SK-N-SH treated with all-trans-retinoic acid at 6 μM for 48 hours (cell line): ENCODE data around the gene SYNDIG1.

Experiments used
- ARNTL ChIP-seq: fragments of 450-650 bp; formaldehyde crosslinking; IDR thresholded peaks from 2 replicates; pipeline ENCODE4 v1.5.0; 2020; ENCODE audit warnings: low read depth, mild to moderate bottlenecking, moderate library complexity, borderline replicate concordance
- CREB5 ChIP-seq: fragments of 250-450 bp; sonication (Bioruptor Pico); IDR thresholded peaks from 2 replicates; pipeline ENCODE4 v1.5.1; 2020; ENCODE audit warnings: low read depth, mild to moderate bottlenecking, moderate library complexity
- CSRNP3 ChIP-seq: fragments of 250-450 bp; sonication (Bioruptor Pico); IDR thresholded peaks from 2 replicates; pipeline ENCODE4 v1.5.1; 2021; ENCODE audit warnings: mild to moderate bottlenecking, moderate library complexity
- ESRRG ChIP-seq: fragments of 250-450 bp; sonication (Bioruptor Pico); IDR thresholded peaks from 2 replicates; pipeline ENCODE4 v1.6.1; 2021; ENCODE audit warnings: mild to moderate bottlenecking
- GLIS3 ChIP-seq: fragments of 250-450 bp; sonication (Bioruptor Pico); IDR thresholded peaks from 2 replicates; pipeline ENCODE4 v1.5.0; 2020; ENCODE audit warnings: mild to moderate bottlenecking, moderate library complexity
- OSR1 ChIP-seq: fragments of 250-450 bp; sonication (Bioruptor Pico); IDR thresholded peaks from 2 replicates; pipeline ENCODE4 v1.8.0; 2022; ENCODE audit warnings: moderate library complexity, mild to moderate bottlenecking, inconsistent platforms
- PATZ1 ChIP-seq: fragments of 250-450 bp; sonication (Bioruptor Pico); IDR thresholded peaks from 2 replicates; pipeline ENCODE4 v1.8.0; 2020; ENCODE audit warnings: mild to moderate bottlenecking, moderate library complexity, borderline replicate concordance
- POU6F1 ChIP-seq: fragments of 250-450 bp; sonication (Bioruptor Pico); IDR thresholded peaks from 2 replicates; pipeline ENCODE4 v1.8.0; 2021; ENCODE audit warnings: low read depth, mild to moderate bottlenecking, moderate library complexity, borderline replicate concordance
- RARB ChIP-seq: fragments of 250-450 bp; sonication (Bioruptor Pico); IDR thresholded peaks from 2 replicates; pipeline ENCODE4 v1.8.0; 2021; ENCODE audit warnings: mild to moderate bottlenecking, moderate library complexity
- TCF4 ChIP-seq: fragments of 250-450 bp; sonication (Bioruptor Pico); IDR thresholded peaks from 2 replicates; pipeline ENCODE4 v1.8.0; 2021; ENCODE audit warnings: mild to moderate bottlenecking, moderate library complexity, borderline replicate concordance
- TSHZ2 ChIP-seq: fragments of 250-450 bp; sonication (Bioruptor Pico); IDR thresholded peaks from 2 replicates; pipeline ENCODE4 v1.5.0; 2020; ENCODE audit warnings: mild to moderate bottlenecking, moderate library complexity
- ZC3H10 ChIP-seq: fragments of 250-450 bp; sonication (Bioruptor Pico); IDR thresholded peaks from 2 replicates; pipeline ENCODE4 v1.5.1; 2021; ENCODE audit warnings: mild to moderate bottlenecking, moderate library complexity
- ZFP30 ChIP-seq: fragments of 450-650 bp; formaldehyde crosslinking; IDR thresholded peaks from 2 replicates; pipeline ENCODE4 v1.5.0; 2022; ENCODE audit warnings: mild to moderate bottlenecking, moderate library complexity
- ZNF565 ChIP-seq: fragments of 450-650 bp; formaldehyde crosslinking; conservative IDR thresholded peaks from 2 replicates; pipeline ENCODE4 v1.5.0; 2020; ENCODE audit warnings: low read depth, mild to moderate bottlenecking, moderate library complexity

GRCh38 chr20:24529369-24529719 is 59.9 kb downstream of the SYNDIG1 start:
- TF ChIP-seq ZFP30 (no peak), RARB (CRISPR knock-in tag) (no peak), CREB5 (CRISPR knock-in tag) (no peak), ZNF565 (CRISPR knock-in tag) (no peak), ARNTL (CRISPR knock-in tag) (no peak), CSRNP3 (CRISPR knock-in tag) (no peak), ZC3H10 (CRISPR knock-in tag) (no peak), PATZ1 (no peak), TCF4 (CRISPR knock-in tag) (no peak), TSHZ2 (no peak), ESRRG (no peak), GLIS3 (CRISPR knock-in tag) (no peak), OSR1 (no peak), POU6F1 (CRISPR knock-in tag) (no peak)
